Astrocyte of the cerebellum (primary cell): ENCODE data around the gene DDB1.

Source experiments
- DNase-seq: peaks from one replicate; pipeline ENCODE4 v3.0.0-alpha.2; 2011; ENCODE audit warnings: low read depth
- H3K4me3 ChIP-seq: 2 replicates; pipeline ENCODE4 v1.5.1; 2011; ENCODE audit warnings: mild to moderate bottlenecking, low read depth, low read length, moderate library complexity
- CTCF ChIP-seq: IDR thresholded peaks from 2 replicates; pipeline ENCODE4 v1.5.1; 2012; ENCODE audit warnings: low read length, low read depth, moderate library complexity, mild to moderate bottlenecking; ENCODE audit errors: missing control alignments
- in situ Hi-C: cut with HindIII; loops from 2 replicates; pipeline ENCODE4 v1.10.0; 2017; ENCODE audit warnings: low sequenced_read_pairs

DDB1 gene

GRCh38 chr11:61292356-61292755, 40.5 kb downstream of the DDB1 start:
- in situ Hi-C loops, result no loop called here
- no peak overlapping the region for H3K4me3 ChIP-seq
- TF ChIP-seq CTCF, result no peak
- DNase-seq, result no peak

GRCh38 chr11:61290905-61291690, 41.8 kb downstream of the DDB1 start:
- in situ Hi-C loops, result no loop called here
- no peak for DNase-seq
- TF ChIP-seq CTCF, result peak; percentile 15
- no peak overlapping the region for H3K4me3 ChIP-seq

- H3K4me3 ChIP-seq, result no peak overlapping the region
- no peak for TF ChIP-seq CTCF
- in situ Hi-C loops, result no loop called here
- DNase-seq, result no peak
Measured at GRCh38 chr11:61287338-61287977, 45.4 kb downstream of the DDB1 start.

GRCh38 chr11:61283613-61284012, 49.3 kb downstream of the DDB1 start:
- no peak for TF ChIP-seq CTCF
- no peak overlapping the region for H3K4me3 ChIP-seq
- in situ Hi-C loops, result no loop called here
- DNase-seq, result no peak

- no peak overlapping the region for H3K4me3 ChIP-seq
- no peak for DNase-seq
- no peak for TF ChIP-seq CTCF
- in situ Hi-C loops, result no loop called here
Measured at GRCh38 chr11:61281581-61282250, 51.2 kb downstream of the DDB1 start.

GRCh38 chr11:61280883-61281580, 51.9 kb downstream of the DDB1 start:
- no peak for TF ChIP-seq CTCF
- DNase-seq, result no peak
- H3K4me3 ChIP-seq, result no peak overlapping the region
- in situ Hi-C loops, result no loop called here
